Vagina (tissue), 2 donors: Measurements from ENCODE around the gene RCAN2.

Experiments
- CTCF ChIP-seq, 3 experiments: fragments of 450-650 bp in 2 of 3; fragments of 200-600 bp in 1 of 3; sonication (generic) in 1 of 3; IDR thresholded peaks; one replicate each; pipeline ENCODE4 v1.5.1; 2017 to 2019; ENCODE audit warnings: antibody characterized with exemption in 3 of 3, mild to moderate bottlenecking in 2 of 3, moderate library complexity in 2 of 3
- POLR2A ChIP-seq, 2 donors: fragments of 450-650 bp; IDR thresholded peaks; one replicate each; pipeline ENCODE4 v1.6.1; 2017; ENCODE audit warnings: antibody characterized with exemption in 2 of 2, mild to moderate bottlenecking in 2 of 2, moderate library complexity in 2 of 2
- POLR2AphosphoS5 ChIP-seq, 2 donors: sonication (generic); formaldehyde crosslinking; IDR thresholded peaks; one replicate each; pipeline ENCODE4 v1.9.0; 2017; ENCODE audit warnings: antibody characterized with exemption in 2 of 2, mild to moderate bottlenecking in 2 of 2, low read depth in 1 of 2; ENCODE audit not compliant: insufficient read depth in 1 of 2

GRCh38 chr6:46310196-46310595 lies 181.1 kb downstream of the RCAN2 start:
- TF ChIP-seq CTCF (IDR thresholded peaks at IDR 0.05) (no peak), POLR2A (IDR thresholded peaks at IDR 0.05) (no peak), POLR2AphosphoS5 (IDR thresholded peaks at IDR 0.05; ENCODE audit: insufficient read depth in 1 of 2, low read depth in 1 of 2) (no peak)
